Lower leg skin (tissue), 4 donors: ENCODE measurements around the gene RGMA. TPM values are rescaled to one million over a fixed set of nuclear protein-coding genes. Genes with fewer than 3 reads are reported as not detected.

ENCODE experiments used
- DNase-seq, 2 donors: peaks; one replicate each; pipeline ENCODE4 v3.0.0-alpha.2; 2019; ENCODE audit warnings: low spot score in 2 of 2
- H3K4me3 ChIP-seq: fragments of 200-600 bp; sonication (generic); 2 replicates; pipeline ENCODE4 v1.5.1; 2017; ENCODE audit warnings: mild to moderate bottlenecking, low read depth; ENCODE audit not compliant: poor library complexity, severe bottlenecking
- CTCF ChIP-seq, 3 donors: fragments of 450-650 bp; IDR thresholded peaks; one replicate each; pipeline ENCODE4 v1.5.1; 2016; ENCODE audit warnings: antibody characterized with exemption in 3 of 3, mild to moderate bottlenecking in 3 of 3, moderate library complexity in 2 of 3
- POLR2A ChIP-seq, 2 donors: fragments of 450-650 bp; IDR thresholded peaks; one replicate each; pipeline ENCODE4 v1.6.1; 2016 to 2017; ENCODE audit warnings: antibody characterized with exemption in 2 of 2, mild to moderate bottlenecking in 1 of 2, moderate library complexity in 1 of 2
- WGBS, 2 donors: methylation state at CpG; one replicate each; pipeline ENCODE4 v1.1.5; 2018; 5-methylcytosine and 5-hydroxymethylcytosine counted together
- intact Hi-C: fragments of 100-400 bp; cut with DNase I; formaldehyde crosslinking; loops from one replicate; pipeline ENCODE4 v1.15.0; 2023; ENCODE audit warnings: low total_unique reads
- total RNA-seq, 4 donors: library from RNA; depleted of rRNA; stranded (reverse); fragments of >200 nt; gene quantifications; one replicate each; pipeline ENCODE4 v1.1.0, GENCODE V29; 2016

Gene RGMA
- total RNA-seq, 4 donors from 2014 or later, result 9.5 to 28.2 (median 16.6) TPM

- H3K4me3 ChIP-seq, result no peak overlapping the region
- TF ChIP-seq POLR2A (IDR thresholded peaks at IDR 0.05) (no peak), CTCF (IDR thresholded peaks at IDR 0.05) (no peak)
- intact Hi-C loops, result no loop called here
- DNase-seq, result no peak
- 87 to 91% methylated on average over 18 of the region's 18 CpGs for WGBS, 2 donors
Observed at GRCh38 chr15:93129702-93130488, 40.9 kb upstream of the RGMA start.

GRCh38 chr15:93127286-93127685 lies 38.3 kb upstream of the RGMA start:
- no peak for TF ChIP-seq POLR2A (IDR thresholded peaks at IDR 0.05)
- TF ChIP-seq CTCF (IDR thresholded peaks at IDR 0.05), result no peak
- intact Hi-C loops, result no loop called here
- WGBS, 2 donors, result 72 to 78% methylated on average over 6 of the region's 6 CpGs
- no peak for DNase-seq
- no peak overlapping the region for H3K4me3 ChIP-seq

GRCh38 chr15:93126599-93126998 lies 37.6 kb upstream of the RGMA start:
- intact Hi-C loops, result no loop called here
- no peak overlapping the region for H3K4me3 ChIP-seq
- no peak for TF ChIP-seq POLR2A (IDR thresholded peaks at IDR 0.05)
- no peak for TF ChIP-seq CTCF (IDR thresholded peaks at IDR 0.05)
- WGBS, 2 donors, result 66 to 69% methylated on average over 7 to 8 of the region's 8 CpGs
- DNase-seq, result no peak

GRCh38 chr15:93126148-93126547 lies 37.1 kb upstream of the RGMA start:
- no peak overlapping the region for H3K4me3 ChIP-seq
- intact Hi-C loops, result no loop called here
- TF ChIP-seq POLR2A (IDR thresholded peaks at IDR 0.05), result no peak
- no peak for TF ChIP-seq CTCF (IDR thresholded peaks at IDR 0.05)
- WGBS, 2 donors, result 75 to 84% methylated on average over 3 of the region's 3 CpGs
- DNase-seq, result no peak

GRCh38 chr15:93124126-93124525 lies 35.1 kb upstream of the RGMA start:
- WGBS, 2 donors, result 91 to 92% methylated on average over 4 of the region's 4 CpGs
- intact Hi-C loops, result no loop called here
- TF ChIP-seq CTCF (IDR thresholded peaks at IDR 0.05), result no peak
- no peak for TF ChIP-seq POLR2A (IDR thresholded peaks at IDR 0.05)
- no peak overlapping the region for H3K4me3 ChIP-seq
- DNase-seq, result no peak
